Inflammatory macrophage (primary cell): Measurements from ENCODE around the gene UBE4A.

Source experiments
- DNase-seq, 2 donors: peaks; one replicate each; pipeline ENCODE4 v3.0.0-alpha.2; 2020 to 2022
- total RNA-seq, 18 experiments: gene quantifications; one replicate each; lab custom pipeline; 2026; ENCODE audit warnings: mixed read lengths in 6 of 18, inconsistent platforms in 2 of 18; lab: John Stamatoyannopoulos, UW

The UBE4A gene, protein sequence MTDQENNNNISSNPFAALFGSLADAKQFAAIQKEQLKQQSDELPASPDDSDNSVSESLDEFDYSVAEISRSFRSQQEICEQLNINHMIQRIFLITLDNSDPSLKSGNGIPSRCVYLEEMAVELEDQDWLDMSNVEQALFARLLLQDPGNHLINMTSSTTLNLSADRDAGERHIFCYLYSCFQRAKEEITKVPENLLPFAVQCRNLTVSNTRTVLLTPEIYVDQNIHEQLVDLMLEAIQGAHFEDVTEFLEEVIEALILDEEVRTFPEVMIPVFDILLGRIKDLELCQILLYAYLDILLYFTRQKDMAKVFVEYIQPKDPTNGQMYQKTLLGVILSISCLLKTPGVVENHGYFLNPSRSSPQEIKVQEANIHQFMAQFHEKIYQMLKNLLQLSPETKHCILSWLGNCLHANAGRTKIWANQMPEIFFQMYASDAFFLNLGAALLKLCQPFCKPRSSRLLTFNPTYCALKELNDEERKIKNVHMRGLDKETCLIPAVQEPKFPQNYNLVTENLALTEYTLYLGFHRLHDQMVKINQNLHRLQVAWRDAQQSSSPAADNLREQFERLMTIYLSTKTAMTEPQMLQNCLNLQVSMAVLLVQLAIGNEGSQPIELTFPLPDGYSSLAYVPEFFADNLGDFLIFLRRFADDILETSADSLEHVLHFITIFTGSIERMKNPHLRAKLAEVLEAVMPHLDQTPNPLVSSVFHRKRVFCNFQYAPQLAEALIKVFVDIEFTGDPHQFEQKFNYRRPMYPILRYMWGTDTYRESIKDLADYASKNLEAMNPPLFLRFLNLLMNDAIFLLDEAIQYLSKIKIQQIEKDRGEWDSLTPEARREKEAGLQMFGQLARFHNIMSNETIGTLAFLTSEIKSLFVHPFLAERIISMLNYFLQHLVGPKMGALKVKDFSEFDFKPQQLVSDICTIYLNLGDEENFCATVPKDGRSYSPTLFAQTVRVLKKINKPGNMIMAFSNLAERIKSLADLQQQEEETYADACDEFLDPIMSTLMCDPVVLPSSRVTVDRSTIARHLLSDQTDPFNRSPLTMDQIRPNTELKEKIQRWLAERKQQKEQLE
- total RNA-seq = 90.9 to 255 (median 155) reads per million in 18 experiments

DNA sequence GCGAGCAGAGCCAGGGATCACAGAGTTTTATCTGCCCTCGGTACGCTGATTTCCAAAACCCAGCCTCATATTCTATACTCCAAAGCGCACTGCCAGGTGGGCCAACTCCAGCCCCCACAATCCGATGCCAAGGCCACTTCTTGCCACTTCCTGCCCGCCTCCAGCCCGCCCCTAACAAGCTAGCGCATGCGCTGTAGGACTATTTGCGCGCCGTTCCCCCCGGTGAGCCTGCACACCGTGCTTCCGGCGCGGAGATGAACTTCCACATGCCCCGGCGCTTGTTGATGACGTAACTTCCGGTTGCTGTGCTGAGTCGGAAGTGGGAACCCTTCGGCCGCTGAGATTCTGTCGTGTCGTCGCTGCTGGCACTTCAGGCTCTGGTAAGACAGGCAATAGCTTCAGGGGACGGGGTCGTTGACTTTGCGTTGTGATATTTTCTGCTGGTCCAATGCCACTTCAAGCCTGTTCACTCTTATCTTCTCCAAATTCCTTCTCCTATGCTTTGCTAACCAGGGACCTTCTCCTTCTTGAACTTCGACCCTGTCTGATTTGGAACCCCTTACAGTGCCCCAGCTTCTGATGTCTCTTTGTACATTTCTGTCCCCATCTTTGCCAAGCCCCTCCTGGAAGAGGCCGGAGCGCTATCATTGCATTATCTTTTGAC lies at the start of gene UBE4A:
Gene UBE4A (plus strand): TSS at position 306 of the 664 bp plus-strand sequence. CDS start 5,481 bp downstream, outside the sequence.
- DNase-seq = peak; percentile 96 to 98

GRCh38 chr11:118310271-118310670 lies 49.1 kb upstream of the UBE4A start:
- no peak for DNase-seq

GRCh38 chr11:118310781-118311485 lies 48.5 kb upstream of the UBE4A start:
- DNase-seq = no peak

DNA sequence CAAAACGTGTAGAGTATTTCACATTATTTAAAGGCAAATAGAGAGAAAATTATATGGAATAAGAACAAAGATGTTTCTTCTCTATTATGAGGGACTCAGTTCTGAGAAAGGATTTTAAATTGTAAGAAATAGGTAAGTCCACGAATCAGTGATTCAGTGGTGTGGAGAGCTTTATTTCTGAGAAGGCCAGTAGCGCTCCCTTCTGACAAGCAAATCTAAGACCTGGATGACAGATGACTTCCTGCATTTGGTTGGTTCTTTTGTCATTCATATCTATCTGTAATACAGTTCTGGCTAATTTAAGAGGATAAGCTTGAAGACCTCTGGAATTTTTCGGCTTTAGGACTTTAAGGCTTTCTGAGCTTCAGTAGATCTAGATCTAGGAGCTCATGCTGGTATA lies 47.9 kb upstream of the UBE4A start:
- no peak for DNase-seq

DNA sequence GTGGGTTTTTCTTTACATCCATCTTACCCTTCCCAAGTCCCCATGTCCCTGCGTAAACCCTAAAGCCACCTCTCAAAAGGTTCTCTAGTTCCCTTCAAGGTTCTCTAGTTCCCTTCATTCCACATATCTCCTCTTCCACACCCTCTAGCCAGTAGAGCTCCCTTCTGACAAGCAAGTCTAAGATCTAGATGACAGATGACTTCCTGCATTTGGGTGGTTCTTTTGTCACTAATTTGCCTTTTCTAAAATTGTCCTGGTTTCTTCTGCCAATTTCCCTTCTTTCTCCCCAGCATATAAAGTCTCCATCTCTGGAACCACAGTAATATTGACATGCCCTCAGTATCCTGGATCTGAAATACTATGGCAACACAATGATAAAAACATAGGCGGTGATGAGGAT lies 47.1 kb upstream of the UBE4A start:
- DNase-seq = no peak

DNA sequence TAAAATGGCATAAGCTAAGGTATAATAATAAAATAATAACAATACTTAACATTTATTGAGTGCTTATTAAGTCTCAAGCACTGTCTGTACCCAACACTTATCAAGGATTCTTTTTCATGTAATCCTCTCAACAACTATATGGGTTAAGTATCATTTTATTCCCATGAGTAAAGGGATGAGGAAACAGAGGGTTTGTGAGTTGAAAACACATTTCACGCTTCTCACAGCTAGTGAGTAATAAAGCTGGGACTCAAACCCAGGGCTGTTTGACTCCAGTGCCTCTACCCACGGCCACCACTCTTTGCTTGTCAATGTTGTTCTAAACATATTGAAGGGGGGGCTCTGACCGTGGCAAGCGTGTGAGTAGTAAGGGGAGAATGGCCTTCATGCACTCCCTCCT lies 46.2 kb upstream of the UBE4A start:
- no peak for DNase-seq

DNA sequence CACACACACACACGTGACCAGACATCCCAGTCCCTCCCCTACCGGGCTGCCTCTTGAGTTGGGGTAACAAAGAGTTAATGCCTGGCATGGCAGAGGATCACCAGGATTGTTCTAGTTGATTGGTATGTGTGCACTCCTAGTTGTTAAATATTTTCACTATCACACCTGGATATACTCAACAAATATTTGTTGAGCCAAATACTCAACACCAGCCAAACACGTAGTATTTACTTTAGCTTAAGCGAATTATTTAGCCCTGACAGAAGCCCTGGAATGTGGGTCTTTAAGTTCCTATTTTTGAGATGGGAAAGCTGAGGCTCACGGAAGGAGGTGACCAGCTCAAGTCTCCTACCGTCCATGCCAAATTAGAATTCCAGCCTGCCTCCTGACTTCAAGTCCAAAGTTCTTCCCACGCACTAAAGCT lies 44.4 kb upstream of the UBE4A start:
- DNase-seq = no peak

DNA sequence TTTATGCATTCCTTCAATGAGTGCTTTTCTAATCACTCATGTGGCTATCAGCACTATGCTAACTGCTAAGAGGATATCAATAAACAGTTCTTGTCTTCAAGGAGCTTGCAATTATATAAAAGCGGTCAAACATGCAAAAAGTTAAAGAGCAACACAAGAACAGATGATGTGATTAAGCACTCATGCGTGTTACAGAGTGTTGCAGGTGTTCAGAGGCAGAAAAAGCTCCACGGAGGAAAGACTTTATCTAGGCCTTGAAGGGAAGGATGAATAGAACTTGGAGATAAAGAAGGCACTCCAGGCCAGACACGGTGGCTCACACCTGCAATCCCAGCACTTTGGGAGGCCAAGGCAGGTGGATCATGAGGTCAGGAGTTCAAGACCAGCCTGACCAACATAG lies 41.3 kb upstream of the UBE4A start:
- DNase-seq = no peak

DNA sequence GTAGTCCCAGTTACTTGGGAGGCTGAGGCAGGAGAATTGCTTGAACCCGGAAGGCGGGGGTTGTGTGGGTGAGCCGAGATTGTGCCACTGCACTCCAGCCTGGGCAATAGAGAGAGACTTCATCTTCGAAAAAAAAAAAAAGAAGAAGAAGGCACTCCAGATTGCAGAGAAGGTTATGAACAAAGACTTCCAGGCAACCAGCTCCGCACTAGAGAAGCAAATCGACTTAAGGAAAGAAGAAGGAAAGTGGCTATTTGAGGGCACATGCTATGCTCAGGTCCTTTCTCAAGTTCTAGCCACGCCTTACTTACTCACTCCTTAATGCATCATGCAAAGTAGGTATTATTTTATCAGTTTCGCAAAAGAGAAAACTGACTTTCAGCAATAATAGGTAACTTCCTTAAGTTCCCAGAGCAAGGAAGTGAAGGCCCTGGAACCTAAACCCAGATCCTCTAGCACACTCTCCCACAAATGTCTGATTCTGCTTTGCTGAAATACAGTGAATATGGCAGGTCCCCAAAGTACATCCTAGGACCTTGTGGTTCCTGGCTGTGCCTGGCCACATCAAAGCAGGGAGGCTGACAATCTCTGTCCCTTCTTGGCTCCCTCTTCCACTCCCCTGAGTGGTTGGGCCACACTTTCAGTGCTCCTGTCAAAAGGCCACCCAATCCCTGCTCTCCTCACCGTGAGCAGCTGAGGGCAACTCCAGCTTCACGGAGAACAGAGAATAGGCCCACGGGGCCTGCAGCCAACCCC lies 40.6 kb upstream of the UBE4A start:
- DNase-seq = peak; percentile 93

DNA sequence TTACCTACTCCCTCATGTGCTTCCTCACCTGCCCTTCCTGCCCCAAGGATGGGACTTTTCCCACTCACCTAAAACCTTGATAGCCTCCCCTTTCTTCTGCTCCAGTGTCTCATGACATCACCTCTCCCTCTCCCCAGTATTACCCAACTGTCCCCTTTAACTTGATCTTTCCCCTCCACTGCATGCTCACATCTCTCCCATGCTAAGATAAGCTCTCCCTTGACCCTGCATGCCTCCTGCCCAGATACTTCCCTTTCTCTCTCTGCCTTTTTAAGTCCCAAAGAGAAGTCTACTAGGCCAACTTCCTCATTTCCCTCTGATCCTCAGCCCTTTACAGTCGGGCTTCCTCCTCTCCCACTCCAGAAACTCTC lies 40.1 kb upstream of the UBE4A start:
- DNase-seq = peak; percentile 90 to 91

GRCh38 chr11:118320515-118320914 lies 38.9 kb upstream of the UBE4A start:
- DNase-seq = no peak

GRCh38 chr11:118321386-118322082 lies 37.9 kb upstream of the UBE4A start:
- peak; percentile 67 to 74 for DNase-seq

GRCh38 chr11:118322721-118323120 lies 36.7 kb upstream of the UBE4A start:
- no peak for DNase-seq

- DNase-seq = no peak
Observed at GRCh38 chr11:118325283-118325682, 34.1 kb upstream of the UBE4A start.

DNA sequence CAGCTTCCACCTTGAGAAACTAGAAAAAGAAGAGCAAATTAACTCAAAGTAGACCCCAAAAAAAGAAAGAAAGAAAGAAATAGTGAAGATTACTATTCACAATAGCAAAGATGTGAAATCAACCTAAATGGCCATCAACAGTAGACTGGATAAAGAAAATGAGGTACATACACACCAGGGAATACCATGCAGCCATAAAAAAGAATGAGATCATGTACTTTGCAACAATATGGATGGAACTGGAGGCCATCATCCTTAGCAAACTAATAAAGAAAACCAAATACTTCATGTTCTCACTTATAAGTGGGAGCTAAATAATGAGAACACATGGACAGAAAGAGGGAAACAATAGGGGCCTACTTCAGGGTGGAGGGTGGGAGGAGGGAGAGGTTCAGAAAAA lies 30.7 kb upstream of the UBE4A start:
- no peak for DNase-seq

GRCh38 chr11:118334745-118335144 lies 24.7 kb upstream of the UBE4A start:
- DNase-seq = no peak

DNA sequence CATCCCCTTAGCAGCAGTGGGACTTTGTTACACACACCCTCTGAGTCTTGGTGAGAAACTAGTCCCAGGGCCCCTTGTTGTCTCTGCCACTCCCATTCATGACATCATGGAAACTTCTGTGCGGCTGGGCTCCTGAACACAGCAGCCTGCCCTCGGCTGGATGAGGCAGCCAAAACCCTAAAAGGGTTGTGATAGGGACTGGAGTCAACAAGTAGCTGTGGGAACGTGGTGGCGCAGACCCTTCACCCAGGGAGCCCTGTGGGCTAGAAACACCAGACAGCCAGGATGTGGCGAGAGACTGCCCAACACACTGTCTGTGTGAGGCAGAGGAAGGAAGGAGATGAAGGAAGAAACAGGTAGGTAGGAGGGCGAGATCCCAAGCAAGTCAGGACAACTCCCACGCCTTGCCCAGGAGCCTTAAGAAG lies 20.8 kb upstream of the UBE4A start:
- no peak for DNase-seq

- no peak for DNase-seq
Observed at GRCh38 chr11:118339281-118339961, 20.0 kb upstream of the UBE4A start.

GRCh38 chr11:118340449-118340848 lies 19.0 kb upstream of the UBE4A start:
- DNase-seq = no peak

DNA sequence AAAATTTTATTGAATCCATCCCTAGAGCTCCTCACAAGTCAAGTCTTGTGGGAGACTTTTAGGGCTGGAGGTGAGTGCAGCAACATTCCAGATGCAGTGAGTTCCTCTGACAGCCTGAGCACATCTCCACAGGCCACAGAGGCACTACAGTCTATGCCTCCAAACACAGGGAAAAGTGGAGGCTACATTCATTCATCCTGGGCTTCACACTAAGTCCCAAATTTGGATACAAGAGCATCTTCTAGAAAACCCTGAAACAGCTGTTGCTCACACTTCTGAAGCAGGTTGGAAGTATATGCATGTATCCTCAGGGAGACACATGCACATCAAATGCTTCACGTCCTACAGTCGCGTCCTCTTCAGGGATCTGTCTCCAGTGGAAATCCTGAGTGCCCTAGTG lies 18.1 kb upstream of the UBE4A start:
- no peak for DNase-seq
